Measurements from ENCODE around the gene SGTA.

The SGTA gene, protein sequence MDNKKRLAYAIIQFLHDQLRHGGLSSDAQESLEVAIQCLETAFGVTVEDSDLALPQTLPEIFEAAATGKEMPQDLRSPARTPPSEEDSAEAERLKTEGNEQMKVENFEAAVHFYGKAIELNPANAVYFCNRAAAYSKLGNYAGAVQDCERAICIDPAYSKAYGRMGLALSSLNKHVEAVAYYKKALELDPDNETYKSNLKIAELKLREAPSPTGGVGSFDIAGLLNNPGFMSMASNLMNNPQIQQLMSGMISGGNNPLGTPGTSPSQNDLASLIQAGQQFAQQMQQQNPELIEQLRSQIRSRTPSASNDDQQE

DNA sequence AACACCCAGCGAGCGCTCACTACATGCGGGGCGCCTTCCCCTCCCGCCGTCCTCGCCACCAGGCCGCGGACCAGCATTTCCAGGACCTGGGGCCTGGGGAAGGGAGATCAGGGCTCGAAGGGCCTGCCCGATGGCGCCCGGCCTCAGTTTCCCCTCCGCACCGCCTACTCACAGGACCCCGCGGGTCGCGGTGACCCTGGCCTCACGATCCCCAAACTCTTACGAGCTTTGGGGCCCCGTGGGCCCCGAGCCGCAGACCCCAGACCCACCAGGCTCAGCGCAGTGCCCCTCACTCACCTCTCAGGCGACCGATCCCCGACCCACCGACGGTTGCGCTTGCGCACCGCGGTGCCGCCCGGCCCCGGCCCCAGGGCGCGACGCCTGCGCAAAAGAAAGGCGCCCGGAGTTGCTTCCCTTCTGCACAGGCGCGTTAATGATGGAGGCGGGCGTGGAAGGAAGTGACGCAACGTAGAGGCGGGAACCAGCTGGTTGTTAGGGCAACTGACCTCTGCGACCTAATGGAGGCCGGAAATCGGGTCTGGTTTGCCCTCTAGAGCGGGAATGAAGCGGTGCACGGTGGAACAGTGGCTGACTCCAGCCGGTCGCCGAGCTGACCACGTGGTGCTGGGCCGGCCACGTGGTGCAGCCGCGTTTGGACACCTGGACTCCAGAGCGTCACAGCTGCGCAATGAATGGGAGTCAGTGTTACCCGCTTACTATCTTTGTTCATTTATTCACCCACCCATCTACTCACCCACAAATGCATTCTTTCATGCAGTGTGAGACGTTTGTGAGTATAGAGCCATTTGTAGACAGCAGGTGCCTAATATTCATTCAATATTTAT lies at the start of gene SGTA:
TSS of gene SGTA (minus strand) at position 338 of the 845 bp plus-strand sequence. CDS start 14,205 bp downstream, outside the sequence.
- DNase-seq (ENCODE audit: low spot score): peak; percentile 98

DNA sequence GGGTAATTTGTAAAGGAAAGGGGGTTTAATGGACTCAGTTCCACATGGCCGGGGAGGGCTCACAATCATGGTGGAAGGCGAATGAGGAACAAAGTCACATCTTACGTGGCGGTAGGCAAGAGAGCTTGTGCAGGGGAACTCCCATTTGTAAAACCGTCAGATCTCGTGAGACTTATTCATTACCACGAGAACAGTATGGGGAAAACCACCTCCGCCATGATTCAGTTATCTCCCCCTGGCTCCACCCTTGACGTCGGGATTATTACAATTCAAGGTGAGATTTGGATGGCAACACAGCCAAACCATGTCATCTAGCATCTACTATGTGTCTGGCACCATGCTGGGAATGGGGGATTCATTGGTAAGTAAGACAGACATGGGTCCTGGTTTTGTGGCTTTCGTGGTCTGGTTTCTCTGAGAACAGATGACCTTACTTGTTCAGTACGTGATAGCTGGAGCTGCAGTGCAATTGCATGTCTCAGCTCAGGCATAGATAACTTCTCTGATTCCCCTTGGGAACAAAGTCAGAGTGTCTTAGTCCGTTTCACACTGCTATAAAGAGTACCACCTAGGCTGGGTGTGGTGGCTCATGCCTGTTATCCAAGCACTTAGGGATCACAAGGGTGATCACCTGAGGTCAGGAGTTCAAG lies 44.9 kb upstream of the SGTA start:
- DNase-seq (ENCODE audit: low spot score): no peak

DNA sequence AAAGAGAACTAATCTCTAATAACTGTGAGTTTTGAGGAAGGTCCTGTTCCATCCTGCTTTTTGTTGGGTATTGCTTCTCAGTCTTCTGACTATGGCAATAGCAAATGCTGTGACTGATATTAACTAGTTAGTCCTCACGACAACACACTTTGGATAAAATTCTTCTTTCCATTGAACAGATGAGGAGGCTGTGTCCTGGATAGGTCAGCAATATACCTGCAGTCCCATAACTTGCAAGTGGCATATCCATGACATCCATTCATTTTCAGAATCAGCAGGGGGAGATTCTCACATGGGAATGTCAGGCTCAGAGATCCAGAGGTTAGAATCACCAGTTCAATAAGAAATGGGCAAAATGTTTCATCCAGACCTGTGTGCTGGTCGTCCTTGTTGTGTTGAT lies 43.9 kb upstream of the SGTA start:
- no peak for DNase-seq (ENCODE audit: low spot score)

DNA sequence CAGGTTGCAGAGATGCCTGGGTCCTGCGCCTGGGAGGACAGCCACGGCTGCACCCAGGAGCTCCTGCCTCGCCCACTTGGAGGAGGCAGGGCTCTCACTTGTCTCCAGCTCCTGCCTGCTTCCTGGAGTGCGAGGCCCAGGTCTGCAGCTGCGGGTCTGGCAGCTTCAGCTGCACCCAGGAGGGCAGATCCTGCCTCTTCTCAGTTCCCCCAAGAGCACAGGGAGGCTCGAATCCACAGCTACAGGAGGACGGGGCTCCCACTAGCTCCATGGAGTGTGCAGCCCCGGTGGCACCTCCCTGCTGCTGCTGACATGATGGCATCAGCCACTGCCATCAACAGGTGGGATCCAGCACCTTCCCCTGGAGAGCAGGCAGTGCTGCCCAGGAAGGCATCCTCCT lies 41.1 kb upstream of the SGTA start:
- no peak for DNase-seq (ENCODE audit: low spot score)

DNA sequence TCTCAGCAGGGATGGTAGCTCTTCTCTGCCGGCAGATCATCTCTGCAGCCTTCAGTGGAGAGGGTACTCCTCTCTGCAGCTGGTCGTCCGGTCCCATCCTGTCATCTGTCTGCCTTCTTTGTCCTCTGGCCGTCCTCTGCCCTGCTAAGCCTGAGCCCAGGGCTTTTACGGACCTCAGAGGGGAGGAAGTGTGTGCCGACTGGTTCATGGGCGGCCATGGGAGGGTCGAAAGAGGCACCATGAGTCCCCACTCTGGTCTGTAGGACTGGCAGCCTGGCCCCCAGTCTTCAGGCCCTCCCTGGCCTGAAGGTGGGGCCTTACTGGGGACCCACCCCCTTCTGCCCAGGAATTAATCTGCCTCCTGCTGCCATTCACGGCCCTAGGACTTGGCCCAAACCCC lies 40.6 kb upstream of the SGTA start:
- no peak for DNase-seq (ENCODE audit: low spot score)

DNA sequence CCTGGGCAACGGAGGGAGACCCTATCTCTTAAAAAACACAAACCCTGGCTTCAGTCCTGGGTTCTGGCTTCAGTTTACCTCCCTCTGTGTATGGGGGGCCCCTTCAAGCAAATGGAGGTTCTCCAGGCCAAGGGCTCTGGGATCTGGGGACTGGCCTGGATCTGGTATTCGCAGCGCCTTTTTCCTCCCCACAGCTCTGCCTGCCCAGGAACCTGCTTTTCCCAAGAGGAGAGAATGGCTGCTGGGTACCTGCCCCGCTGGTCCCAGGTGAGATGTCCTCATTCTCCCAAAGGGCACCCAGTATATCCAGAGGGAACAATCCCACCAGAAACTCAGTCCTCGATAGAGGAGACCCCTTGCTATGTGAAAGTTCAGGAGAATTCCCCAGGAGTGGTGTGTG lies 39.8 kb upstream of the SGTA start:
- DNase-seq (ENCODE audit: low spot score): no peak

DNA sequence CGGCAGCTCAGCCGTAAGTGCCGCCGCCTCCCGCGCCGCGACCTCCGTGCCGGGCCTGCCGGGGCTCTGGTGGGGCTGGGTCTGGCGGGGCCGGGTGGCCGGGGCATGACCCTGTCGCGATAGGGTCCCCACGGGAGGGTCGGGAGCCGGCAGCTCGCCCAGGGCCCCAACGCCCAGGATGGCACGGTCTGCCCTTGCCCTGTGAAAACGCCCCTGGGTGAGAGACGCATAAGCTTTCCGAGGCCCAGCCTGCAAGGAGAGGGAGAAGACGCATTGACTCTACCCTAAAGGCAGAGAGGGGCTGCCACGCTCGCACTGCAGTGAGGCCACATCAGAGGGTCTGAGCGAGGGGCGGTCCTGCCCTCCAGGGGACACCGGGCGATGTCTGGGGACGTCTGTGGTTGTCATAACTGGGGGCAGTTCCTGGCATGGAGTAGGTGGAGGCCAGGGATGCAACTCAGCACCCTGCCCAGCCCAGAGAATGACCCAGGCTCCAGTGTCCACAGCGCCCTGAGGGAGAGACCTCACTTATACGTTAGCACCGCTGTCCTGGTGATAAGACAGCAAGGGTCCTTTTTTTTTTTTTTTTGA lies 37.1 kb upstream of the SGTA start:
- DNase-seq (ENCODE audit: low spot score): peak; percentile 7

DNA sequence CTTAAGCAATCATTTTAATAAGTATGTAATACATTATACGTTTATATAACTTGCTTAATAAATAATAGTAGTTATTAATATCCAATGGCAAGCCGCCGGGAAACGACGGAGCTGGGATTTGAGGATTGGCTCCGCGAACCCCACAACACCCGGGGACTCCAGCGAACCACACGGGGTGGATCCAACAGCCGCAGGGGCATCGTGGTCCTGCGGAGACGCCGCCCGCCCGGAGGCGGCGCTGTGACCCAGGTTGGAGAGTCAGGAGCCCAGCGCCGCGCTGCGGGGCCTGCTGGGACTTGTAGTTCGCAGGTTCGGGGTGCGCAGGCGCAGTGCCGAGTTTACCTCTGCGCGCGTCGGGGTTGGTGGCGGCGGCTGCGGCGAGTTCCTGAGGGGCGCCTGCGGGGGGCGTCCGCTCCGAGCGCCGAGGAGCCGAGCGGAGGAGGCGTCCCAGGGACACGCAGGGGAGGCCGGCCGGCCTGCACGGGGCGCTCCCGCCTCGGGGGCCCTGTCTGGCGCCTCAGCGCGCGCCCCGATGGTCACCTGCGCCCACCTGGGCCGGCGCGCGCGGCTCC lies 36.6 kb upstream of the SGTA start, which contains the start of gene ZNF554:
TSS of gene ZNF554 (plus strand) at position 329 of the 572 bp plus-strand sequence. CDS start at position 533, 204 bp downstream.
- DNase-seq (ENCODE audit: low spot score): peak; percentile 95

DNA sequence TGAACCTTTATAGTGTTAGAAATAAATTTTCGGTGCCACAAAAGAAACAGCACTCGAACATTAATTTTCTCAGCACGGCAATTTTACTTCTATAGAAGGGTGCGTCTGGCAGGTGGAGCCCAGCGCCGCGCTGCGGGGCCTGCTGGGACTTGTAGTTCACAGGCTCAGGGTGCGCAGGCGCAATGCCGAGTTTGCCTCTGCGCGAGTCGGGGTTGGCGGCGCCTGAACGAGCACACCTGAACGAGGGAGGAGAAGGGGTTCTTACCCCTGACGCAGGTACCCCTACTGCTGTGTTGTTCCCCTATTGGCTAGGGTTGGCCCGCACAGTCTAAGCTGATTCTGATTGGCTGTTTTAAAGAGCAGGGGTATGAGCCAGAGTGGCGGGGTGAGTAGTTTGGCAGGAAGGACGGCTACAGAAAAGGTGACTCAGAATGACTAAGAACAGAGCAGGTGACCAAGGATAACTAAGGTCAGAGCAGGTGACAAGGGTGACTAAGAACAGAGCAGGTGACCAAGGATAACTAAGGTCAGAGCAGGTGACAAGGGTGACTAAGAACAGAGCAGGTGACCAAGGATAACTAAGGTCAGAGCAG lies 34.3 kb upstream of the SGTA start:
- DNase-seq (ENCODE audit: low spot score): peak; percentile 27

DNA sequence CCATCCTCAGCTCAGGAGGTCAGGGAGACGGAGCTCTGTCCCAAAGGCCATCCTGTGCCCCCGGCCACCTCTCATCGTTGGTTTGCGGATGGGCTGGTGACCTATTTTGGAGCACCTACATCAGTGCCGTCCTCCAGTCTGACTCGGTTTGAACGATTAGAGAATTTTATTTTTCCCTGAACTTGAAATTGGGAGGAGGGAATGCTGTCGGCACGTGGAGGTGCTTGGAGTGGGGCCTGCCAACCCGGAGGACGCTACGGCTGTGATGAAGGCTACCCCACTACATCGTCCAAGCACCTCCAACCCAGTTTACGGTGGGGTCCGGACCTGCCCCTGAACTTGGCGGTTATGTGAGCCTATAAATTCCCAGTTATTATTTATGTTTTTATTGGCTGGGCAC lies 33.6 kb upstream of the SGTA start:
- DNase-seq (ENCODE audit: low spot score): no peak

DNA sequence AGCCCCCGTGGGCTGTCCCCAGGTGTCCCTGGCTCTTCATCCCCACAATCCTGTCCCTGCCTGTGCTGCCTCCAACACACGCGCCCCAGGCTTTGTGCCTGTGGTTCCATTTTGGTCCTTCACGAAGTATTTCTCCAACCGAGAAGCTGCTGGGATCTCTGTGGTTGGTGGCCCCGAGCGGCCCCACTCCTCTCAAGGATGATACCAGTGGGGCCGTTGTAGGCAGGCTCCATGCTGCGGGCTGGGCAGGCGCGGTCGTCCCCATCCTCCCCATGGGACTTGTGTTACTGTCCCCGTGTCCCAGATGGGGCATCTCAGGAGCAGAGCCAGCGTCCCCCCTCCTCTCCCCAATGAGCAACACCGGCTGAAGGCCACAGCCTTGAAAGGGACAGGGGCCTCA lies 32.9 kb upstream of the SGTA start:
- no peak for DNase-seq (ENCODE audit: low spot score)

DNA sequence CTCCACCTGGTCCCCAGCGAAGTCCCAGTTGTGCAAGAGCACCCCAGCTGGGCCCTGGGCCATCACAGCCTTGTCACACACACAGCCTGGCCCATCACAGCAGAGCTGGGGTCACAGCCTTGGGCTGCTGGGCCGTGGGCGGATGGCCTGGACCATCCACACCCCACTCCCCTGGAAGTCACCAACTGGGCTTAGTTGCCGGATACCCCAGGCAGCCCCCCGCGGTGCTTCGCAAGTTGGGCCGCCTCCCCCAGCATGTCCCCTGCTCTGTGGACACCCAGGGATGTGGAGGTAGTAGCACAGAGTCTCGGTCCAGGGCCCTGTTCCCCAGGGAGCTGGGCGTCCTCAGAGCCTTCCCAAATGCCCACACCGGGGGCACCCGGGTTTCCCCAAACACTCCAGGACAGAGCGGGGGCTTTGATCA lies 32.1 kb upstream of the SGTA start:
- no peak for DNase-seq (ENCODE audit: low spot score)

DNA sequence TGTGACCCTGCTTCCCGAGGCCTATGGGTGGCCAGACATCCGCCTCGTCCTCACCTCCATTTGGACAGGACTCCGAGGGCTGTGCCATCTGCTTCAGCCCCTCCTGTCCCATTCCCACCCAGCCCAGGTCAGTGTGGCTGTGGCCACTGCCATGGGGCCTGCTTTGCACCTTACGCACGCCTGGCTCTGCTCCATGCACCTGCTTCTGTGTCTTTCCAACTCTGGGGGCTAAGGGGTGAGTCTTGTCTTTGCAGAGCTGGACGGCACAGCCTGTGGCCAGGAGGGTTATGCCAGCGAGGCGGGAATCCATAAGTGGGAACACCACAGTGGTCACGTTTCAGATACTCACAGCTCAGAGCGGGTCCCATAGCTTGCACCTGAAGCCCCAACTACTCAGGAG lies 31.4 kb upstream of the SGTA start:
- DNase-seq (ENCODE audit: low spot score): no peak

DNA sequence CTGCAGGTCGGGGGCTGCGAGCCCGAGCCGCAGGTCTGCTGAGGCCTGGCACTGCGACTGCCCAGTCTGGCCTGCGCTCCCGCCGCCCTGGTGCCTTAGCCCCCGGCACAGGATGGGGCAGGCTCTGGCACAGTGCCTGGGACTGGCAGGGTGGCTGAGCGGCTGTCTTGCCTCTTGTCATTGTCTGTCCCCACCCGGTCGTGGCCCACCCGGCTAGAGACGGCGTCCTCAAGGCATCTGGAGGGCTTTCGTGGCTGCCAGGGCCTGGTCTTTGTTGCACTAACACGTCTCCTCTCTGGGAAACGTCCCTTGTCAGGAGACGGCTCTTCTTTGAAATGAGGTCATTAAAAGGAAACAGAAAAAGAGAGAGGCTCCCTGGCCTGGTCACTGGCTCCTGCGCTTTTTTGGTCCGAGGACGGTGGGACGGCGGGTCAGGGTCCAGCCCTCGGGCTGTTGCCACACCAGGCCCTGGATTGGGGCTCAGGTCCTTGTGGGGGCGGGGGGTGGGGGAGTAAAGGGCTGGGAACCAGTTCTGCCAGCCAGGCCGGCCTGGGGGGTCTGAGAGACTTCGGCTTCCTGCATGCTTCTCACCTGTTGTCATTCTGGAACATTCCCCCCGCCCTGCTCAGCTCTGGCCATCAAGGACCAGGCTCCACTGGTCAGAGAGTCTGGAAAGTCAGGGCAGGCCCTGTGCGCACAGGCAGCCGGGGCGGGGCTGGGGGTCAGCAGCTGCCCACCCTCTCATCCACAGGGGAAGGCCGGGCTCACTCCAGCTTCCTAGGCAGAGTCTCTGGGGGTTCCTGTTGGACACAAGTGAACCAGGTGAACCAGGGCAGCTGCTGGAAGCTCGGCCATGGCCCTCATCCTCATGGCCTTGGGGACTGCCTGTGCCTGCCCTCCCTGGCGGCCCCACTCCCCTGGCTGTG lies 30.4 kb upstream of the SGTA start:
- no peak for DNase-seq (ENCODE audit: low spot score)

DNA sequence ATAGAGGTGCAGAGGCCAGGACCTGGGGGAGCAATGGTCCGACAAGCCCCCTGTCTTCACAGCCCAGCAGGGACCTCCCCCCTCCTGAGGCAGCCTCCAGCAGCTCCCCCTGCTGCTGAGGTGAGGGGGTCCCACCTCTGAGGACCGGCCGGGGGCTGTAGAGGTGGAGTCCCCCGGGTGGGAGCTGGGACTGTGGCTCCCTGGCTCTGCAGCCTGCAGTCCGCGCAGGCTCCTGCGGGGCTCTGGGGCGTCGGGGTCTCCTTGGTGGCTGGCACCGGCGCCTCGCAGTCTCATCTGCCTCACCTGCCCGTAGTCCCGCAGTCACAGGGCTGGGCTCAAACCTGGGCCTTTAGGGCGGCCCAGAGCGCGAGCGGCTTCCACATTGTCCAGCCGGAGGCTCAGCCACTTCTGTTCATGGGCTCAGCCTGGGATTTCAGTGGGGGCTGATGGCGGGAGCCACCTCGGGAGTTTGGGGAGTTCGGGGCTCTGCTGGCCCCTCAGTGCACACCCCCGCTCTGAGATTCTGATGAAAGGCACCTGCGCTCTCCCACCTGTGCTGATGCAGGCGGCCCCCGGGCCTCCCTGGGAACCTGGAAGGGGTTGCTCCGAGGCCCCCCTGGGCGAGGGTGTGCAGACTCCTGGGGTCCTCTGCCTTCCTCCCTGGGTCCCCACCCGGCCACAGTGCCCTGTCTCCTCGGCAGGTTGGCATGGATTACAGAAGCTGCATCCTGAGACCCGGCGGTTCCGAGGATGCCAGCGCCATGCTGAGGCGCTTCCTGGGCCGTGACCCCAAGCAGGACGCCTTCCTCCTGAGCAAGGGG lies 29.6 kb upstream of the SGTA start:
- no peak for DNase-seq (ENCODE audit: low spot score)

DNA sequence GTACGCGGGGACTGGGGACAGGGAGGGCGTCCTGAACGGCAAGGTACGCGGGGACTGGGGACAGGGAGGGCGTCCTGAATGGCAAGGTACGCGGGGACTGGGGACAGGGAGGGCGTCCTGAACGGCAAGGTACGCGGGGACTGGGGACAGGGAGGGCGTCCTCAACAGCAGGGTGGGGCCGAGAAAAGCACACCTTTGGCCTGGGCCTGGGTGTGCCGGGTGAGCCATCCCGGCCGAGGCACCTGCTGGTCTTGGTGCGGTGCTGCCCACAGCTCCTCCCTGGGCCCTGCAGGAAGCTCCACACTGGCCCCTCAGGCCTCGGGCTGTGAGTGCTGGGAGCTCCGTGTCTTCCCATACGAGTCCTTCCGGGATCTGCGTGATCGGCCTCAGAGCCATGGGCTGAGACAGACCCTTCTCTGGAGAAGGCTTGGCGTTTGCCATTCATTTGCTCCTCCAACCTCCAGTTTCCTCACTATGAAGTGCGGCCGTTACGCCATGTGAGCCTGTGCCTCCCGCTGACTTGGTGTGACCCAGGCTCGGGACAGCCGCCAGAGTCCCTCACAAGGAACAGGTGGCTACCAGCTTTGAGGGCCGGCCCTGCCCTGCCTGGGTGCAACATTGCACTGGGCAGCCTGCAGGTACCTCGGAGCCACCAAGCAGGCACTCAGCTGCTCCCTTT lies 28.8 kb upstream of the SGTA start:
- DNase-seq (ENCODE audit: low spot score): no peak

DNA sequence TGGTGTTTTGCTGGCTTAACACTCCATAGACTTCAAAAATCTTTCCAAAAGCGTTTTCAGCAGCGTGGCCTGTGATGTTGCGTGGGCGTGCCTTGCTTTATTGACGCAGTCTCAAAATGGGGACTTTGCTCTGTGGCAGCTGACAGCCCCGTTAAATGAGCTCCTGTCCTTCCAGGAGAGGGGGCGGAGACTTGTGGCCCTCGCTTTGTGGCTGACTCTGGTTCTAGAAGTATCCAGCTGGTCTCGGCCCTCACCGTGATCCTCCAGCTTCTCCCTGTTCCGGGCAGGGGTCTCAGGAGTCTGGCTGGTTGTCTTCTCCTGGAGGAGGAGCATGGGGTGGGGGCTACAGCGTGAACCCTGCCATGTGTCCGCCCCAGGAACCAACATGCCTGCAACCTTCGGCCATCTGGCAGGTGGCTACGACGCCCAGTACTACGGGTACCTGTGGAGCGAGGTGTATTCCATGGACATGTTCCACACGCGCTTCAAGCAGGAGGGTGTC lies 28.2 kb upstream of the SGTA start:
- DNase-seq (ENCODE audit: low spot score): no peak

DNA sequence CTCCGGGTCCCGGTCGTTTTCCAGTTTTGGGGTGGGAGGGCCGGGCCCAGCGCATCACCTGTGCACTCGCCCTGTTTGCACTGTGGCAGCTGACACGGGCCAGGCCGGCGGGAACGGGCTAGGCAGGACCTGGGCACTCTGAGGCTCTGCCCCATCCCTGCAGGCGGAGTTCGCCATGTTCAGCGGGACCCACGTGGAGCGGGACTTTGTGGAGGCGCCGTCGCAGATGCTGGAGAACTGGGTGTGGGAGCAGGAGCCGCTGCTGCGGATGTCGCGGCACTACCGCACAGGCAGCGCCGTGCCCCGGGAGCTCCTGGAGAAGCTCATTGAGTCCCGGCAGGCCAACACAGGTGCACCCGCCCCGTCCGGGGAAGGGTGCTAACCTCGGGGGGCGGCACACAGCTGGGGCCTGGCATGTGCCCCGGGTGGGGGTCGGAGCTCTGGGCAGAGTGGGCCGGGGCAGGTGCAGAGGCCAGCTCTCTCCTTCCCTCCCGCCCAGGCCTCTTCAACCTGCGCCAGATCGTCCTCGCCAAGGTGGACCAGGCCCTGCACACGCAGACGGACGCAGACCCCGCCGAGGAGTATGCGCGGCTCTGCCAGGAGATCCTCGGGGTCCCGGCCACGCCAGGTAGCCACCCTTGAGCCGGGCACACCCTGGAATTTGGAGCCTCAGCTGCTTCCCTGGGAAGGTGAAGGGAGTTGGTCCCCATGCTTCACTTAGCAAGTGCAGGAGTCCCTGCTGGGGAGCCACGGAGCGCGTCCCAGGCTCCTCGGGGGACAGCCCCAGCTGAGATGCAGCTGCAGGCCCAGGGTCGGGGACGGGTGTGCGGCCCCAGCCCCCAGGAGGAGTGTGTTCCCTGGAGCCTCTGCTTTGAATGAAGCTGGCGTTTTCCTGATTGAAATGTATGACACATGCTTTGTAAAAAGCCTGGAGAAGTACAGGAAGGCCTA lies 27.3 kb upstream of the SGTA start:
- no peak for DNase-seq (ENCODE audit: low spot score)
